H9 (cell line): ENCODE measurements around the gene RNF103. TPM values are rescaled to one million over a fixed set of nuclear protein-coding genes. Genes with fewer than 3 reads are reported as not detected.

Experiments used
- DNase-seq: peaks from one replicate; pipeline ENCODE4 v3.0.0-alpha.2; 2017
- H2AFZ ChIP-seq: one replicate; pipeline ENCODE4 v1.6.1; 2013; ENCODE audit warnings: mild to moderate bottlenecking, low read length, control low read depth, moderate library complexity
- H2AK5ac ChIP-seq: 2 replicates; pipeline ENCODE4 v1.6.1; 2013; ENCODE audit warnings: low read length, control low read depth, mixed read lengths; ENCODE audit not compliant: insufficient read length
- H2BK120ac ChIP-seq: one replicate; pipeline ENCODE4 v1.6.1; 2013; ENCODE audit warnings: low read depth, mild to moderate bottlenecking, low read length, control low read depth, inconsistent platforms; ENCODE audit not compliant: poor library complexity, severe bottlenecking
- H2BK12ac ChIP-seq: 2 replicates; pipeline ENCODE4 v1.6.1; 2013; ENCODE audit warnings: low read length, control low read depth, mixed read lengths, low read depth; ENCODE audit not compliant: insufficient read length
- H2BK15ac ChIP-seq: 2 replicates; pipeline ENCODE4 v1.6.1; 2013; ENCODE audit warnings: low read depth, low read length, control low read depth
- H2BK20ac ChIP-seq: one replicate; pipeline ENCODE4 v1.6.1; 2013; ENCODE audit warnings: low read depth, mild to moderate bottlenecking, low read length, control low read depth, inconsistent platforms; ENCODE audit not compliant: poor library complexity, severe bottlenecking
- H2BK5ac ChIP-seq: 2 replicates; pipeline ENCODE4 v1.6.1; 2013; ENCODE audit warnings: low read length, control low read depth, mixed read lengths; ENCODE audit not compliant: insufficient read length
- H3K14ac ChIP-seq: 2 replicates; pipeline ENCODE4 v1.6.1; 2013; ENCODE audit warnings: low read length, control low read depth; ENCODE audit not compliant: insufficient read depth
- H3K18ac ChIP-seq: 2 replicates; pipeline ENCODE4 v1.6.1; 2013; ENCODE audit warnings: low read depth, mild to moderate bottlenecking, mixed read lengths, low read length, control low read depth; ENCODE audit not compliant: insufficient read length
- H3K23ac ChIP-seq: 2 replicates; pipeline ENCODE4 v1.6.1; 2013; ENCODE audit warnings: low read length, control low read depth, mixed read lengths, low read depth; ENCODE audit not compliant: insufficient read length
- H3K23me2 ChIP-seq: 2 replicates; pipeline ENCODE4 v1.6.1; 2013; ENCODE audit warnings: low read depth, mild to moderate bottlenecking, mixed read lengths, low read length, control low read depth; ENCODE audit not compliant: insufficient read length, poor library complexity, severe bottlenecking
- H3K27ac ChIP-seq: 2 replicates; pipeline ENCODE4 v1.5.1; 2013; ENCODE audit warnings: low read length, control low read depth, mixed read lengths, low read depth; ENCODE audit not compliant: insufficient read length
- H3K27me3 ChIP-seq: 2 replicates; pipeline ENCODE4 v1.6.1; 2013; ENCODE audit warnings: low read length, control low read depth, inconsistent platforms; ENCODE audit not compliant: insufficient read depth
- H3K4ac ChIP-seq: 2 replicates; pipeline ENCODE4 v1.6.1; 2013; ENCODE audit warnings: low read depth, mild to moderate bottlenecking, control low read depth, inconsistent platforms, low read length, moderate library complexity
- H3K4me1 ChIP-seq: 2 replicates; pipeline ENCODE4 v1.6.1; 2013; ENCODE audit warnings: low read length, control low read depth, inconsistent platforms; ENCODE audit not compliant: insufficient read depth
- H3K4me2 ChIP-seq: 2 replicates; pipeline ENCODE4 v1.6.1; 2013; ENCODE audit warnings: low read length, control low read depth, mixed read lengths; ENCODE audit not compliant: insufficient read length, insufficient read depth
- H3K56ac ChIP-seq: 2 replicates; pipeline ENCODE4 v1.6.1; 2013; ENCODE audit warnings: low read depth, mild to moderate bottlenecking, mixed read lengths, low read length, control low read depth; ENCODE audit not compliant: insufficient read length
- H3K79me1 ChIP-seq: 2 replicates; pipeline ENCODE4 v1.6.1; 2013; ENCODE audit warnings: low read depth, mild to moderate bottlenecking, moderate library complexity, low read length, control low read depth, inconsistent platforms; ENCODE audit not compliant: insufficient read depth, poor library complexity, severe bottlenecking
- H3K79me2 ChIP-seq: 2 replicates; pipeline ENCODE4 v1.6.1; 2013; ENCODE audit warnings: low read length, control low read depth, inconsistent platforms; ENCODE audit not compliant: insufficient read depth
- H3K9ac ChIP-seq: 2 replicates; pipeline ENCODE4 v1.6.1; 2013; ENCODE audit warnings: low read length, control low read depth, mixed read lengths; ENCODE audit not compliant: insufficient read length; ENCODE audit errors: extremely low read depth
- H3K9me3 ChIP-seq: one replicate; pipeline ENCODE4 v1.6.1; 2013; ENCODE audit warnings: low read depth, low read length, inconsistent platforms; ENCODE audit not compliant: control insufficient read depth
- H3T11ph ChIP-seq: one replicate; pipeline ENCODE4 v1.6.1; 2013; ENCODE audit warnings: mild to moderate bottlenecking, low read length, control low read depth, inconsistent platforms
- H4K20me1 ChIP-seq: one replicate; pipeline ENCODE4 v1.6.1; 2013; ENCODE audit not compliant: control insufficient read depth, insufficient read length, insufficient read depth
- H4K5ac ChIP-seq: 2 replicates; pipeline ENCODE4 v1.6.1; 2013; ENCODE audit warnings: low read depth, mild to moderate bottlenecking, mixed read lengths, low read length, control low read depth; ENCODE audit not compliant: insufficient read length
- H4K8ac ChIP-seq: replicated peaks from 2 replicates; pipeline ENCODE4 v1.6.1; 2013; ENCODE audit warnings: low read length, control low read depth, mixed read lengths, low read depth; ENCODE audit not compliant: insufficient read length
- H4K91ac ChIP-seq: 2 replicates; pipeline ENCODE4 v1.6.1; 2013; ENCODE audit warnings: low read depth, mild to moderate bottlenecking, moderate library complexity, mixed read lengths, low read length, control low read depth; ENCODE audit not compliant: insufficient read length
- H3K27ac Mint-ChIP-seq, 3 experiments: 2 replicates in 2 of 3; 3 replicates in 1 of 3; pipeline ENCODE4 v1.8.0; 2020 to 2021; ENCODE audit warnings: mixed read lengths in 3 of 3, mild to moderate bottlenecking in 1 of 3, moderate library complexity in 1 of 3
- H3K27me3 Mint-ChIP-seq: 2 replicates; pipeline ENCODE4 v1.8.0; 2021; ENCODE audit warnings: low read depth, mild to moderate bottlenecking, moderate library complexity, mixed read lengths
- H3K36me3 Mint-ChIP-seq, 3 experiments: 2 replicates in 2 of 3; 3 replicates in 1 of 3; pipeline ENCODE4 v1.8.0; 2020 to 2021; ENCODE audit warnings: low read depth in 3 of 3, mixed read lengths in 3 of 3; ENCODE audit not compliant: insufficient read depth in 1 of 3
- H3K4me1 Mint-ChIP-seq, 2 experiments: 2 replicates each; pipeline ENCODE4 v1.8.0; 2020; ENCODE audit warnings: mixed read lengths in 2 of 2
- H3K4me3 Mint-ChIP-seq, 2 experiments: 2 replicates in 1 of 2; 3 replicates in 1 of 2; pipeline ENCODE4 v1.8.0; 2020 to 2021; ENCODE audit warnings: mild to moderate bottlenecking in 2 of 2, mixed read lengths in 2 of 2, moderate library complexity in 1 of 2
- H3K9me3 Mint-ChIP-seq, 2 experiments: 2 replicates in 1 of 2; 3 replicates in 1 of 2; pipeline ENCODE4 v1.8.0; 2020; ENCODE audit warnings: mild to moderate bottlenecking in 2 of 2, mixed read lengths in 2 of 2, moderate library complexity in 1 of 2
- WGBS: extraction: QIAGEN DNeasy Blood & Tissue Kit; methylation state at CpG from one replicate; pipeline ENCODE4 v1.1.7; 2013; ENCODE audit warnings: missing lambda C conversion rate, low lambda C conversion rate, mixed read lengths; ENCODE audit not compliant: insufficient read length; ENCODE audit errors: extremely low coverage; 5-methylcytosine and 5-hydroxymethylcytosine counted together
- total RNA-seq: library from RNA; stranded (reverse); gene quantifications from 2 replicates; pipeline ENCODE4 v1.2.1, GENCODE V29; 2021
- TF ChIP-seq, protein P1 (sequence below): fragments of 200-600 bp; sonication (generic); conservative IDR thresholded peaks from 3 replicates; pipeline ENCODE4 v1.8.0; 2021; ENCODE audit warnings: antibody characterized with exemption, mild to moderate bottlenecking

Gene RNF103
- total RNA-seq, 1 experiment from 2014 or later = 7.1 TPM

- Histone ChIP-seq H3K14ac (no peak overlapping the region), H3K23me2 (no peaks in the 10 kb centered on the region), H3K56ac (no peak overlapping the region), H2BK20ac (no peak overlapping the region), H3K27ac (no peak overlapping the region), H3K27me3 (no peaks in the 10 kb centered on the region), H3K9me3 (no peaks in the 10 kb centered on the region), H4K91ac (no peak overlapping the region), H2AFZ (no peak overlapping the region), H2BK120ac (no peak overlapping the region), H3K18ac (no peak overlapping the region), H3K23ac (no peak overlapping the region), H4K5ac (no peak overlapping the region), H4K20me1 (no peaks in the 10 kb centered on the region), H4K8ac (no peak overlapping the region), H3K4me1 (no peaks in the 10 kb centered on the region), H3K79me2 (no peaks in the 10 kb centered on the region), H3K4me2 (no peak overlapping the region), H2AK5ac (no peak overlapping the region), H3K9ac (no peak overlapping the region), H2BK12ac (no peak overlapping the region), H3K79me1 (no peaks in the 10 kb centered on the region), H3K4ac (no peak overlapping the region), H2BK5ac (no peak overlapping the region), H3T11ph (no peak overlapping the region), H2BK15ac (no peak overlapping the region)
- no peaks in the 10 kb centered on the region for H3K36me3 Mint-ChIP-seq
- no CpG with 5 or more reads among the region's 2 CpGs for WGBS
- no peak overlapping the region for H3K27ac Mint-ChIP-seq
- no peaks in the 10 kb centered on the region for H3K9me3 Mint-ChIP-seq
- H3K4me3 Mint-ChIP-seq = no peak overlapping the region
- TF ChIP-seq, protein P1, sequence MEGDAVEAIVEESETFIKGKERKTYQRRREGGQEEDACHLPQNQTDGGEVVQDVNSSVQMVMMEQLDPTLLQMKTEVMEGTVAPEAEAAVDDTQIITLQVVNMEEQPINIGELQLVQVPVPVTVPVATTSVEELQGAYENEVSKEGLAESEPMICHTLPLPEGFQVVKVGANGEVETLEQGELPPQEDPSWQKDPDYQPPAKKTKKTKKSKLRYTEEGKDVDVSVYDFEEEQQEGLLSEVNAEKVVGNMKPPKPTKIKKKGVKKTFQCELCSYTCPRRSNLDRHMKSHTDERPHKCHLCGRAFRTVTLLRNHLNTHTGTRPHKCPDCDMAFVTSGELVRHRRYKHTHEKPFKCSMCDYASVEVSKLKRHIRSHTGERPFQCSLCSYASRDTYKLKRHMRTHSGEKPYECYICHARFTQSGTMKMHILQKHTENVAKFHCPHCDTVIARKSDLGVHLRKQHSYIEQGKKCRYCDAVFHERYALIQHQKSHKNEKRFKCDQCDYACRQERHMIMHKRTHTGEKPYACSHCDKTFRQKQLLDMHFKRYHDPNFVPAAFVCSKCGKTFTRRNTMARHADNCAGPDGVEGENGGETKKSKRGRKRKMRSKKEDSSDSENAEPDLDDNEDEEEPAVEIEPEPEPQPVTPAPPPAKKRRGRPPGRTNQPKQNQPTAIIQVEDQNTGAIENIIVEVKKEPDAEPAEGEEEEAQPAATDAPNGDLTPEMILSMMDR = no peak
- H3K27me3 Mint-ChIP-seq = peaks cover 3% of the 10 kb centered on the region; the same call in 1 of the 2 replicates
- DNase-seq = no peak
- H3K4me1 Mint-ChIP-seq = 0 out of 4 replicates have a peak, but pooled peaks cover 0 to 2% of the 10 kb centered on the region in 2 experiments
Measured at GRCh38 chr2:86596118-86596517, 27.5 kb downstream of the RNF103 start.
